Esophagus squamous epithelium (tissue), 5 donors: Measurements from ENCODE around the gene DOCK3. TPM values are rescaled to one million over a fixed set of nuclear protein-coding genes. Genes with fewer than 3 reads are reported as not detected.

ENCODE experiments used
- DNase-seq: peaks from one replicate; lab custom pipeline; 2025; lab: John Stamatoyannopoulos, UW
- H3K27ac ChIP-seq, 4 donors: fragments of 200-600 bp; sonication (generic); one replicate each; pipeline ENCODE4 v1.5.1; 2016 to 2019; ENCODE audit warnings: mild to moderate bottlenecking in 1 of 4
- H3K27me3 ChIP-seq, 4 donors: fragments of 200-600 bp; sonication (generic); 1 replicate in 3 of 4; 2 replicates in 1 of 4; pipeline versions ENCODE4 v1.5.1 to v1.6.0; 2017 to 2021; ENCODE audit warnings: antibody characterized with exemption in 1 of 4
- H3K36me3 ChIP-seq, 3 donors: fragments of 200-600 bp; sonication (generic); one replicate each; pipeline ENCODE4 v1.5.1; 2016 to 2019
- H3K4me1 ChIP-seq, 3 donors: fragments of 200-600 bp; sonication (generic); one replicate each; pipeline ENCODE4 v1.5.1; 2017 to 2019
- H3K4me3 ChIP-seq, 4 donors: fragments of 200-600 bp; sonication (generic); 1 replicate in 3 of 4; 2 replicates in 1 of 4; pipeline ENCODE4 v1.5.1; 2016 to 2019; ENCODE audit warnings: mild to moderate bottlenecking in 2 of 4, moderate library complexity in 1 of 4
- H3K9me3 ChIP-seq, 3 donors: fragments of 200-600 bp; sonication (generic); one replicate each; pipeline ENCODE4 v1.5.1; 2016 to 2019
- CTCF ChIP-seq, 6 experiments: fragments of 450-650 bp in 4 of 6; fragments of 200-600 bp in 2 of 6; sonication (generic) in 2 of 6; IDR thresholded peaks; one replicate each; pipeline ENCODE4 v1.5.1; 2016 to 2019; ENCODE audit warnings: antibody characterized with exemption in 6 of 6, mild to moderate bottlenecking in 4 of 6, moderate library complexity in 4 of 6
- POLR2A ChIP-seq, 4 donors: fragments of 450-650 bp; IDR thresholded peaks; one replicate each; pipeline ENCODE4 v1.6.1; 2017; ENCODE audit warnings: antibody characterized with exemption in 4 of 4, mild to moderate bottlenecking in 4 of 4, moderate library complexity in 3 of 4
- WGBS, 2 donors: methylation state at CpG; one replicate each; pipeline ENCODE4 v1.1.5; 2018; 5-methylcytosine and 5-hydroxymethylcytosine counted together
- intact Hi-C: fragments of 100-400 bp; cut with DNase I; formaldehyde crosslinking; loops from one replicate; pipeline ENCODE4 v1.15.0; 2022
- total RNA-seq, 4 donors: library from RNA; depleted of rRNA; stranded (reverse); fragments of >200 nt; gene quantifications; one replicate each; pipeline ENCODE4 v1.1.0, GENCODE V29; 2016
- donor health status: DM: yes; HTN: yes; CAD: no.

Gene DOCK3
- total RNA-seq, 4 donors from 2014 or later, result 0.92 to 1.7 (median 1.4) TPM

GRCh38 chr3:51392355-51393133 is 717.8 kb downstream of the DOCK3 start:
- DNase-seq, result no peak
- H3K27ac ChIP-seq, result peak overlapping the region; percentile 76 to 99 (median 97)
- 89 to 100% methylated on average over 1 to 7 of the region's 42 CpGs for WGBS, 2 donors
- H3K36me3 ChIP-seq, result peaks cover 20 to 73% (median 39%) of the 10 kb centered on the region in 3 donors
- intact Hi-C loops, result loop anchor here (5.0 to 10.0 kb wide), 2 partner anchors 105 to 292 kb away; no protein-coding TSS in a partner anchor
- no peak for TF ChIP-seq POLR2A (IDR thresholded peaks at IDR 0.05)
- no peak for TF ChIP-seq CTCF (IDR thresholded peaks at IDR 0.05)
- H3K4me3 ChIP-seq, result peak overlapping the region; percentile 64 to 96 (median 88)
- H3K27me3 ChIP-seq, result no peaks in the 10 kb centered on the region
- peaks cover 53 to 94% (median 68%) of the 10 kb centered on the region in 3 donors for H3K4me1 ChIP-seq
- no peaks in the 10 kb centered on the region for H3K9me3 ChIP-seq

GRCh38 chr3:51393134-51393495 is 718.4 kb downstream of the DOCK3 start:
- peaks cover 47 to 89% (median 62%) of the 10 kb centered on the region in 3 donors for H3K4me1 ChIP-seq
- H3K36me3 ChIP-seq, result peaks cover 20 to 73% (median 39%) of the 10 kb centered on the region in 3 donors
- TF ChIP-seq CTCF (IDR thresholded peaks at IDR 0.05) (no peak), POLR2A (IDR thresholded peaks at IDR 0.05) (no peak)
- no peaks in the 10 kb centered on the region for H3K9me3 ChIP-seq
- no peaks in the 10 kb centered on the region for H3K27me3 ChIP-seq
- 91 to 96% methylated on average over 7 to 13 of the region's 17 CpGs for WGBS, 2 donors
- H3K4me3 ChIP-seq, result peak overlapping the region in 1 of 4 donors; percentile 92
- no peak for DNase-seq
- intact Hi-C loops, result loop anchor here (5.0 to 10.0 kb wide), 2 partner anchors 104 to 292 kb away; no protein-coding TSS in a partner anchor
- H3K27ac ChIP-seq, result no peak overlapping the region

GRCh38 chr3:51393564-51393963 is 718.8 kb downstream of the DOCK3 start:
- Histone ChIP-seq H3K27me3 (no peaks in the 10 kb centered on the region), H3K27ac (no peak overlapping the region), H3K36me3 (peaks cover 20 to 73% (median 39%) of the 10 kb centered on the region in 3 donors), H3K4me3 (no peak overlapping the region), H3K9me3 (no peaks in the 10 kb centered on the region), H3K4me1 (peaks cover 42 to 85% (median 57%) of the 10 kb centered on the region in 3 donors)
- intact Hi-C loops, result loop anchor here (5.0 to 10.0 kb wide), 2 partner anchors 104 to 291 kb away; no protein-coding TSS in a partner anchor
- no peak for TF ChIP-seq POLR2A (IDR thresholded peaks at IDR 0.05)
- 82 to 83% methylated on average over 2 to 11 of the region's 14 CpGs for WGBS, 2 donors
- no peak for DNase-seq

GRCh38 chr3:51394541-51394940 is 719.8 kb downstream of the DOCK3 start:
- Histone ChIP-seq H3K4me3 (no peak overlapping the region), H3K27me3 (no peaks in the 10 kb centered on the region), H3K27ac (no peak overlapping the region), H3K4me1 (peaks cover 35 to 75% (median 48%) of the 10 kb centered on the region in 3 donors), H3K9me3 (no peaks in the 10 kb centered on the region), H3K36me3 (peaks cover 20 to 76% (median 39%) of the 10 kb centered on the region in 3 donors)
- no peak for DNase-seq
- WGBS, 2 donors, result 79 to 90% methylated on average over 3 to 5 of the region's 5 CpGs
- intact Hi-C loops, result loop anchor here (5.0 to 10.0 kb wide), 2 partner anchors 103 to 290 kb away; no protein-coding TSS in a partner anchor
- no peak for TF ChIP-seq CTCF (IDR thresholded peaks at IDR 0.05)
- TF ChIP-seq POLR2A (IDR thresholded peaks at IDR 0.05), result no peak

- peaks cover 27 to 64% (median 38%) of the 10 kb centered on the region in 3 donors for H3K4me1 ChIP-seq
- H3K36me3 ChIP-seq, result peaks cover 20 to 87% (median 39%) of the 10 kb centered on the region in 3 donors
- no peaks in the 10 kb centered on the region for H3K9me3 ChIP-seq
- intact Hi-C loops, result loop anchor here (10.0 kb wide), 1 partner anchor 289 kb away; no protein-coding TSS in a partner anchor
- no peak overlapping the region for H3K27ac ChIP-seq
- no peak for DNase-seq
- TF ChIP-seq POLR2A (IDR thresholded peaks at IDR 0.05) (no peak), CTCF (IDR thresholded peaks at IDR 0.05) (no peak)
- H3K27me3 ChIP-seq, result no peaks in the 10 kb centered on the region
- no peak overlapping the region for H3K4me3 ChIP-seq
- WGBS, 2 donors, result 70 to 71% methylated on average over 9 to 12 of the region's 12 CpGs
These were observed 720.9 kb downstream of the DOCK3 start for GRCh38 chr3:51395493-51396213.
